NB4 (cell line): ENCODE results near the gene CXCR1.
A peak's percentile ranks its signal among the peaks of the same experiment; 100 is the strongest.

Experiments
- DNase-seq: peaks from one replicate; pipeline ENCODE4 v3.0.0; 2010; ENCODE audit warnings: low read depth
- H3K4me3 ChIP-seq: one replicate; pipeline ENCODE4 v1.5.1; 2011; ENCODE audit warnings: mild to moderate bottlenecking, low read depth, low read length, moderate library complexity
- MAX ChIP-seq: IDR thresholded peaks from 2 replicates; pipeline ENCODE4 v1.6.1; 2011; ENCODE audit warnings: low read depth, low read length
- MYC ChIP-seq: IDR thresholded peaks from 2 replicates; pipeline ENCODE4 v1.6.1; 2011; ENCODE audit warnings: low read depth, low read length
- POLR2A ChIP-seq: IDR thresholded peaks from 2 replicates; pipeline ENCODE4 v1.6.1; 2011; ENCODE audit warnings: mild to moderate bottlenecking; ENCODE audit not compliant: insufficient read length; ENCODE audit errors: extremely low read depth
- TF ChIP-seq, protein P1 (sequence below): IDR thresholded peaks from one replicate; pipeline ENCODE4 v1.5.1; 2012; ENCODE audit warnings: low read depth, low read length

Gene CXCR1

GRCh38 chr2:218161644-218162043, 5.1 kb downstream of the CXCR1 start:
- no peak overlapping the region for H3K4me3 ChIP-seq
- DNase-seq, result peak; percentile 32
- TF ChIP-seq MYC, result no peak
- TF ChIP-seq MAX, result no peak
- no peak for TF ChIP-seq POLR2A
- TF ChIP-seq, protein P1, sequence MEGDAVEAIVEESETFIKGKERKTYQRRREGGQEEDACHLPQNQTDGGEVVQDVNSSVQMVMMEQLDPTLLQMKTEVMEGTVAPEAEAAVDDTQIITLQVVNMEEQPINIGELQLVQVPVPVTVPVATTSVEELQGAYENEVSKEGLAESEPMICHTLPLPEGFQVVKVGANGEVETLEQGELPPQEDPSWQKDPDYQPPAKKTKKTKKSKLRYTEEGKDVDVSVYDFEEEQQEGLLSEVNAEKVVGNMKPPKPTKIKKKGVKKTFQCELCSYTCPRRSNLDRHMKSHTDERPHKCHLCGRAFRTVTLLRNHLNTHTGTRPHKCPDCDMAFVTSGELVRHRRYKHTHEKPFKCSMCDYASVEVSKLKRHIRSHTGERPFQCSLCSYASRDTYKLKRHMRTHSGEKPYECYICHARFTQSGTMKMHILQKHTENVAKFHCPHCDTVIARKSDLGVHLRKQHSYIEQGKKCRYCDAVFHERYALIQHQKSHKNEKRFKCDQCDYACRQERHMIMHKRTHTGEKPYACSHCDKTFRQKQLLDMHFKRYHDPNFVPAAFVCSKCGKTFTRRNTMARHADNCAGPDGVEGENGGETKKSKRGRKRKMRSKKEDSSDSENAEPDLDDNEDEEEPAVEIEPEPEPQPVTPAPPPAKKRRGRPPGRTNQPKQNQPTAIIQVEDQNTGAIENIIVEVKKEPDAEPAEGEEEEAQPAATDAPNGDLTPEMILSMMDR, result no peak

DNA sequence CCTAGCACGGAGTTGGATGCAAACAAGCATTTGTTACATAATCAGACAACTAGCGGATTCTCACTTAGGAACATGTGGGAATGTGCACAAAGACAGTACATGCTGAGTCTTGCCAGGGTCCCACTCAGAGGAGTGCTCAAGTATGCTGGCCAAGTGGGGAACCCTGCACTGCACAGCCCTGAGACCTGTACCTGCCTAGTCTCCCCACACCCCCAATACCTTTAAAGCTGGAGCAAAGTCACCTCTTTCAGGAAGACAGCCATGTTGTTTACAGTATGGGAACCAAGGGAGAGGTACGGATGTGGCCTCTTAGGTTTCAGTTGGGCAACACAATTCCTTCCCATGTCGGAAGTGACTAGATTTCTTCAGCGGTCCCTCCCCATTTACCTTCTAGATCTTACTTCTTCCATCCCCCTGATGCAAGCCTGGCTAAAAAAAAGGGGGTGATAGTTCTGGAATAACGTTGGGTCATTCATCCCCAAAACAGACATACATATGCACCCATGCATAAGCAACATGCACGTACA, 10.7 kb downstream of the CXCR1 start:
- TF ChIP-seq POLR2A, result no peak
- no peak for TF ChIP-seq MYC
- TF ChIP-seq, protein P1, result no peak
- no peak for TF ChIP-seq MAX
- no peak overlapping the region for H3K4me3 ChIP-seq
- no peak for DNase-seq

- no peak overlapping the region for H3K4me3 ChIP-seq
- no peak for TF ChIP-seq MYC
- TF ChIP-seq MAX, result no peak
- TF ChIP-seq POLR2A, result no peak
- TF ChIP-seq, protein P1, result no peak
- no peak for DNase-seq
Observed at GRCh38 chr2:218152777-218153176, 14.0 kb downstream of the CXCR1 start.

DNA sequence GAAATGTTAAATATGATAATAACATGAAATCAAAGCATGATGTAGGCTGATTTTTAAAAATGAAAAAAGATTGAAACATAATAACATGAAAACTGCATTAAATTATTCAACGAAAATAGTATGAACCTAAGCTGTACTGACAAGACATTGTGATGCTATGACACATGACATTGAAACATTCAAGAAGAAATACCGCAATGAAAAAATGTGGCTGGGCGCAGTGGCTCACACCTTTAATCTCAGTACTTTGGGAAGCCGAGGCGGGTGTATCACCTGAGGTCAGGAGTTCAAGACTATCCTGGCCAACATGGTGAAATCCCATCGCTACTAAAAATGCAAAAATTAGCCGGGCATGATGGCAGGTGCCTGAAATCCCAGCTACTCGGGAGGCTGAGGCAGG, 14.6 kb downstream of the CXCR1 start:
- TF ChIP-seq MAX (no peak), POLR2A (no peak), MYC (no peak)
- TF ChIP-seq, protein P1, result no peak
- no peak for DNase-seq
- no peak overlapping the region for H3K4me3 ChIP-seq

DNA sequence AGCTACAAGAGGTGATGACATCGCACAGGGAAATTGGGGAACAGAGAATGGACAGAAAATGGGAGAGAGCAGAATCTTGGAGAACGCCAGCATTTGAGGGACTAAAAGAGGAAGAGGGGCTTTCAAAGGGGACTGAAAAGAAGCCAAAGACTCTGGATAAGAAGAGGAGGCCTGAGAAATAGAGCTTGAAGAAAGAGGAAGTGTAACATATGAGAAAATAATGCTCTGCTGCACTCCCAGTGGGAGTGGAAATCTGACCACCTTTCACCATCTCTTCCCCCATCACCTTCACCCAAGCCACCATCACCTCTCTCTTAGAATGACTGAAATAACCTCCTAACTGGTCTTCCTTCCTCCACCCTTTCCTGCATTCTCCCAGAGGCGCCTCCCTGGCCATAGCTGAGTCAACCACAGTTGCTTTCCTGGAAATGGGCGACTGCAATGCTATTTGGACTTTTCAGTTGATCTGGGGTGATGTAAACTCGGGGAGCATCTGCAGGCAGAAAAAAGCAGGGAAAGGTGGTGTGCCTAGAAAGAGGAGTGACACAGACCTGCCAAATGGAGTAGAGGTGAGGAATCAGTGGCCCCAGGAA, 16.8 kb downstream of the CXCR1 start:
- DNase-seq, result peak; percentile 37
- TF ChIP-seq, protein P1, result no peak
- TF ChIP-seq MYC (no peak), POLR2A (no peak), MAX (no peak)
- no peak overlapping the region for H3K4me3 ChIP-seq
